GM21576 (cell line): Measurements from ENCODE around the gene ADCY9.
A peak's percentile ranks its signal among the peaks of the same experiment; 100 is the strongest.
"Not testable (repeated sequence)": the region's sequence is repeated elsewhere in the genome, so short reads cannot be mapped to it uniquely, and the experiment has no call there.

Experiments used
- ATAC-seq: cut with Tn5 transposase; IDR thresholded peaks from one replicate; pipeline ENCODE4 v1.9.1; 2021; ENCODE audit warnings: mild to moderate bottlenecking, moderate library complexity; ENCODE audit not compliant: unreplicated experiment

ADCY9 gene

GRCh38 chr16:4116325-4117249 lies at the start of gene ADCY9:
TSS of gene ADCY9 (minus strand) at chr16:4116442. CDS start at chr16:4115442, 1,000 bp downstream.
- ATAC-seq, result peak; percentile 70

- no peak for ATAC-seq
These were observed 44.6 kb upstream of the ADCY9 start for GRCh38 chr16:4160658-4161430.

DNA sequence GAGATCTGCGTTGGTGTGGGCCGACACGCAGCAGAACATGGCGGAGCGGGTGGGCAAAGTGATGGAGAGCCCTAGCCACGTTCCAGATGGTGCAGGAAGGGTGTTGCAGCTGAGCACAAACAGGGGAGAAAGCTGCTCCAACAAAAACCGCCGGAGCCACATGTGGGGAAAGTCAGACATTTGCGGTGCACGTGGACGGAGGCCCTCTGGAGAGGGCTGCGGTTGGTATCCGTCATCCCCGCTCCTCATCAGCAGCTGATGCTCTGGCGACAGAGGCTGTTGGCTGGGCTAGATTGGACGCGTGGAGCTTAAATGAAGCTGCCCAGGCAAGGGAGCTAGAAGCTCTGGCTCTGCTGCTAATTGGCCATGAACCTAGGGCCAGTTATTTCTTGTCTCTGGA lies 43.5 kb upstream of the ADCY9 start:
- ATAC-seq, result no peak

- ATAC-seq, result no peak
These were observed 42.2 kb upstream of the ADCY9 start for GRCh38 chr16:4158143-4159093.

DNA sequence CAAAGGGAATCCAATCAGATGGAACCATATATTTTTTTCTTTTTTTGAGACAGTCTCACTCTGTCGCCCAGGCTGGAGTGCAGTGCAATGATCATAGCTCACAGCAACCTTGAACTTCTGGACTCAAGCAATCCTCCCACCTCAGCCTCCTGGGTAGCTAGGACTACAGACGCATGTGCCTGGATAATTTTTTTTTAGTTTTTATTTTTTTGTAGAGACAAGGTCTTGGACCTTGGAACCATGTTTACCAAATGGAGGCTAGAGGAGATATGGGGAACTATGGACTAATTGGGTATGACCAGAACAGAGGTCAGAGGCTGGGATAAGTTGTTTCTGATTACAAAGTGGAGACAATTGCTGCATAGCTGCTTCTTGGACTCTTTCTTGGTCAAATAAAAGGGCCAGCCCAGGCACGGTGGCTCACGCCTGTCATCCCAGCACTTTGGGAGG lies 41.2 kb upstream of the ADCY9 start:
- no peak for ATAC-seq

DNA sequence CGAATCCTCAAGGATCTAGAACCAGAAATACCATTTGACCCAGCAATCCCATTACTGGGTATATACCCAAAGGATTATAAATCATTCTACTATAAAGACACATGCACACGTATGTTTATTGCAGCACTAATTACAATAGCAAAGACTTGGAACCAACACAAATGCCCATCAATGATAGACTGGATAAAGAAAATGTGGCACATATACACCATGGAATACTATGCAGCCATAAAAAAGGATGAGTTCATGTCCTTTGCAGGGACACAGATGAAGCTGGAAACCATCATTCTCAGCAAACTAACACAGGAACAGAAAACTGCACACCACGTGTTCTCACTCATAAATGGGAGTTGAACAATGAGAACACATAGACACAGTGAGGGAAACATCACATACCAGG lies 40.3 kb upstream of the ADCY9 start:
- not testable (repeated sequence) for ATAC-seq

- not testable (repeated sequence) for ATAC-seq
These were observed 37.1 kb upstream of the ADCY9 start for GRCh38 chr16:4153364-4153763.

DNA sequence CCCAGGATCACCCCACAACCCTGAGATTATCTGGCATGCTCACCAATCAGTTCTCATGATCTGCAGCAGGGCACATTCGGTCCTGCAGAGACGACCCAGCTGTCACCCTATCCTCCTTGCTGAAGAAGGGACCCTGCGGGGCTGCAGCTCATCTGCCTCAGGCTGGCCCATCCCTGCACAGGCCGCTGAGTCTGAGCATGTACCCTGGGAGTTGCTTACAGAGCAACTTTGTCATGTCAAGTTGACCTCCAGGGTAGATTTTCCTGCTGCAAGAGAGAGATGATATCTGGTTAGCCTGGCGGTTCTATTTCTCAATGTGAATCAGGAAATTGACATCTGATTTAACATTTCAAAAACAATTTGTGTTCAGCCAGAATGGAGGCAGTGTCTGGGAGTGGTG lies 36.0 kb upstream of the ADCY9 start:
- ATAC-seq, result no peak

DNA sequence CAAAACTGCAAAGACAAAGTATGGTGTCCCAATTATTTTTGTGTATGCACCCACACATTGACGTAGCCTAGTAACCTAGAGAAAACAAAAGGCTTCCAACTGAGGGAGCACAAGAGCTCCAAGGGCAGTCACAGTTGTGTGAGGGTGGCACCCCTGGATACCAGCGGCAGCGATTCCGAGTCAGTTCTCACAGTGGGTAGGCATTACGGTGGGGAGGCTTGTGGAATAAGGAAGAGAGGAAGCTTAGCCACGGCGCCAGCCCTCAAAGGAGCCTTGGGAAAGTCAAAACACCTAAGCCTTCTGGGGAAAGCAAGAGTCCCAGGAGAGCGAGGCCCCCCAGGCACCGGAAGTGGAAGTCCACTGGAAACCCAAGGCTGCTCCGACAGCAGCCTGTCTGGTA lies 31.0 kb upstream of the ADCY9 start:
- ATAC-seq, result no peak

DNA sequence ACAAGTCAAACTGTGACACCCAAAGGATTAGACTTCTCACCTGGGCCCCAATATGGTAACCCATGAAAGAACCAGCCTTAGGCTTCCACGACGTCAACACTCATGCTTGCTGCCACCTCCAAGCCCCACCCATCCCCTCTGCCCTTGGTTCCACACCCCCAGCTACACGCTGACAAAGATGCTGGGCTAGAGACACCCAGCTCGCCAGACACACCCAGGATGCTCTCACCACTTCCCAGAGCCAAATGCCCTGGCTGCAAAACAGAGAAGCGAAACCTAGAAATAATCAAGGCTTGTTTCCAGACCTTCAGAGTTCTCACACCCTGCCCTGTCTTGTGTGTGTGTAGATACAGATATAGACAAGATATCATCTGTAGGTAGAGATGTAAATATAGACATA lies 26.0 kb upstream of the ADCY9 start:
- no peak for ATAC-seq

DNA sequence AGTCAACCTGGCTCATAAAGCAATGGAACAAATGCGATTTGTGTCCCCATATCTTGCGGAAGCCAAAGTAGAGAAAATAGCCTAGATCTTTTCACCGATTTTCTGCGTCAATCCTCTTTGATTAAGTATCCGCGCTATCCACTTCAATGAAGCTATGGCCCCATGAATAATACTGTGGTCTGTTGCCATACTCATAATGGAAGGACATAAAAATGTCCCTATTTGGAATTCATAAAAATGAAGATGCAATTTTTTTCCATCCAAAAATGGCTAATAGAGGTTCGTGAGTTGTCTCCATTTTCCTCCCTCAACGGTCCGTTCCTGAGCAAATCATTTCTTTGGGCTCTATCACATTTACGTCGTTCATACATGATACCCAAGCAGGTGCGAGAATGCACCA lies 25.4 kb upstream of the ADCY9 start:
- no peak for ATAC-seq

GRCh38 chr16:4140652-4141051 lies 24.4 kb upstream of the ADCY9 start:
- ATAC-seq, result no peak

GRCh38 chr16:4139968-4140367 lies 23.7 kb upstream of the ADCY9 start:
- ATAC-seq, result no peak

DNA sequence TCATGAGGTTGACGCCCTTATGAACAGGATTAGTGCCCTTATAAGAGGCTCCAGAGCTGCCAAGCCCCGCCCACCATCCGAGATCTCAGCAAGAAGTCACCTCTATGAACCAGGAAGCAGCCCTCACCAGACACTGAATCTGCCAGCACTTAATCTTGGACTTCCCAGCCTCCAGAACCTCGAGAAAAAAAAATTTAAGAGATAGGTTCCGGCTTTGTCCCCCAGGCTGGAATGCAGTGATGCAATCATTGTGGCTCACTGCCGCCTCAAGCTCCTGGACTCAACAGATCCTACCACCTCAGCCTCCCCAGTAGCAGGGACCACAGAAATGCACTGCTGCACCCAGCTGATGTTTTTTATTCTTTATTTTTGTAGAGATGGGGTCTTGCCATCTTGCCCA lies 22.5 kb upstream of the ADCY9 start:
- ATAC-seq, result no peak

GRCh38 chr16:4137438-4137837 lies 21.2 kb upstream of the ADCY9 start:
- ATAC-seq, result no peak

GRCh38 chr16:4136229-4136813 lies 20.1 kb upstream of the ADCY9 start:
- ATAC-seq, result no peak

DNA sequence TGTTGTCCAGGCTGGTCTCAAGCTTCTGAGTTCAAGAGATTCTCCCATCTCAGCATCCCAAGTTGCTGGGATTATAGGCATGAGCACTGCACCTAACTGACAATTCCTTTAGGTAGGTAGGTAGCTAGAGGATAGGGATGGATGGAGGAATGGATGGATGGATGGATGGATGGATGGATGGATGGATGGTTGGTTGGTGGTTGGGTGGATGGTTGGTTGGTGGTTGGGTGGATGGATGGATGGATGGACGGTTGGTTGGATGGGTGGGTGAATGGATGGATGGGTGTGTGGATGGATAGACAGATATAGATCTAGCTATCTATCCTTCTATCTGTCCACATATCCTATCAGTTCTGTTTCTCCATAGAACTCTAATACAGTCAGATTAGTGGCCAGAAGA lies 19.3 kb upstream of the ADCY9 start:
- ATAC-seq, result no peak

- no peak for ATAC-seq
These were observed 17.7 kb upstream of the ADCY9 start for GRCh38 chr16:4133897-4134372.

DNA sequence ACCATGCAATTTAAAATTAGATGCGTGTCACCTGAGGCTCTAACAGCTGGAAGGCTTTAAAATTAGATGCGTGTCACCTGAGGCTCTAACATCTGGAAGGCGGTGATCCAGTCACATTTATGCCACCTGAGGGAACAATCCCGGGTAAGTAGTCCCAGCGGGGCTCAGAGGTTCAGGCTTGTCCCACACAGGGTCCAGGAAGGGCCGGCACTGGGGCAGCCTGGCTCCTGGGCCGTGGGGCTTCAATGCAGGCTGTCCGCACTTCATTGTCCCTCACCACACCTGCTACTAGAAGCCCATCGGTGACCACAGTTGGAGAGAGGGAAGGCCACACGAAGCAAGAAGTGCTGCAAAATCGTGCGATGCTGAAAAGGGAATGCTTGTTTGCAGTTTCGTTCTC lies 15.4 kb upstream of the ADCY9 start:
- no peak for ATAC-seq

DNA sequence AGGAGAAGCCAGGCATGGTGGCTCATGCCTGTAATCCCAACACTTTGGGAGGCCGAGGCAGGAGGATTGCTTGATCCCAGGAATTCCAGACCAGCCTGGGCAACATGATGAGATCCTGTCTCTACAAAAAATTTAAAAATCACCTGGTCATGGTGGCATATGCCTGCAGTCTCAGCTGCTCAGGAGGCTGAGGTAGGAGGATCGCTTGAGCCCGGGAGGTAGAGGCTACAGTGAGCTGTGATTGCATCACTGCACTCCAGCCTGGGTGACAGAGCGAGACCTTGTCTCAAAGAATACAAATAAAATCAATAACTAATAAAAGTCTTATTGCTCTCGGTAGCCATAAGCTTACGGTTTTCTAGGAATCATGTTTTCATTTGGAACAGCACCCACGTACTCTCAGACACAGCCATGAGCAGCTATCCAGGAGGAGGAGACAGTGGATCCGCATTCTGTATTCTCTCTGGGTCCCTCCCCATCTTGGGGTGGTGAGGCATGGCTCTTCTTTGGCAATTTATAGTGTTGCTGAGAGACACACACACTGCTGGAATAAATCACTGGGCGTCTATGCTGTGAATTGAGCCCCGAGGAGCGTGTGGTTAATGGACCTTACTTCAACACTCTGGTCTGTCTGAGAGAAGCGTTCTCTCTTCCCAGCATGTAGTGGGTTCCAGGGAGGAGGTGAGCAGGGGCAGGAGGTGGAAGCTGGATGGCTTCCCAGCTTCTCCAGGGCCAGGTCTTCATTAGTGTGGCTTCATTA lies 8.5 kb upstream of the ADCY9 start:
- ATAC-seq, result no peak
